K562 (cell line): ENCODE results near the gene APPBP2.

ENCODE experiments used
- EGR1 ChIP-seq: fragments of 450-650 bp; conservative IDR thresholded peaks from 2 replicates; pipeline ENCODE4 v1.6.1; 2017; ENCODE audit warnings: mild to moderate bottlenecking
- SP1 ChIP-seq: sonication (generic); formaldehyde crosslinking; IDR thresholded peaks from 2 replicates; pipeline ENCODE4 v1.8.1; 2022; ENCODE audit warnings: mild to moderate bottlenecking, missing genetic modification reagents

GRCh38 chr17:60514500-60514899 is 11.5 kb downstream of the APPBP2 start:
- TF ChIP-seq EGR1, result no peak
- no peak for TF ChIP-seq SP1 (CRISPR knock-in tag)
